ENCODE data around the gene BNIP2. TPM values are rescaled to one million over a fixed set of nuclear protein-coding genes. Genes with fewer than 3 reads are reported as not detected.

Gene BNIP2
- total RNA-seq, 4 donors from 2014 or later = 84.3 to 147 (median 123) TPM

- TF ChIP-seq POLR2A (IDR thresholded peaks at IDR 0.05) = no peak
- no peak for TF ChIP-seq CTCF (IDR thresholded peaks at IDR 0.05)
- WGBS, 2 donors = 2% methylated on average over 1 of the region's 1 CpG
- intact Hi-C loops (cut with DNase I; ENCODE audit: low total_unique reads) = no loop called here
- H3K4me3 ChIP-seq (ENCODE audit: low read depth, poor library complexity, severe bottlenecking) = no peak overlapping the region
- no peak for DNase-seq (ENCODE audit: low spot score in 2 of 2)
Observed at GRCh38 chr15:59685737-59686297, 3.3 kb downstream of the BNIP2 start.

- intact Hi-C loops (cut with DNase I; ENCODE audit: low total_unique reads) = no loop called here
- 88 to 99% methylated on average over 4 of the region's 5 CpGs for WGBS, 2 donors
- no peak overlapping the region for H3K4me3 ChIP-seq (ENCODE audit: low read depth, poor library complexity, severe bottlenecking)
- no peak for TF ChIP-seq CTCF (IDR thresholded peaks at IDR 0.05)
- no peak for TF ChIP-seq POLR2A (IDR thresholded peaks at IDR 0.05)
- DNase-seq (ENCODE audit: low spot score in 2 of 2) = no peak
Observed at GRCh38 chr15:59680870-59681269, 8.2 kb downstream of the BNIP2 start.

GRCh38 chr15:59680346-59680745, 8.8 kb downstream of the BNIP2 start:
- WGBS, 2 donors = 91 to 95% methylated on average over 6 of the region's 6 CpGs
- no peak for DNase-seq (ENCODE audit: low spot score in 2 of 2)
- no peak overlapping the region for H3K4me3 ChIP-seq (ENCODE audit: low read depth, poor library complexity, severe bottlenecking)
- TF ChIP-seq CTCF (IDR thresholded peaks at IDR 0.05) = no peak
- no peak for TF ChIP-seq POLR2A (IDR thresholded peaks at IDR 0.05)
- intact Hi-C loops (cut with DNase I; ENCODE audit: low total_unique reads) = no loop called here

- no peak overlapping the region for H3K4me3 ChIP-seq (ENCODE audit: low read depth, poor library complexity, severe bottlenecking)
- WGBS, 2 donors = 64 to 67% methylated on average over 1 of the region's 1 CpG
- DNase-seq (ENCODE audit: low spot score in 2 of 2) = no peak
- TF ChIP-seq CTCF (IDR thresholded peaks at IDR 0.05) = no peak
- TF ChIP-seq POLR2A (IDR thresholded peaks at IDR 0.05) = no peak
- intact Hi-C loops (cut with DNase I; ENCODE audit: low total_unique reads) = no loop called here
Observed at GRCh38 chr15:59678620-59679019, 10.5 kb downstream of the BNIP2 start.

GRCh38 chr15:59678172-59678571, 10.9 kb downstream of the BNIP2 start:
- DNase-seq (ENCODE audit: low spot score in 2 of 2) = no peak
- WGBS, 2 donors = 67 to 74% methylated on average over 1 of the region's 1 CpG
- TF ChIP-seq CTCF (IDR thresholded peaks at IDR 0.05) (no peak), POLR2A (IDR thresholded peaks at IDR 0.05) (no peak)
- H3K4me3 ChIP-seq (ENCODE audit: low read depth, poor library complexity, severe bottlenecking) = no peak overlapping the region
- intact Hi-C loops (cut with DNase I; ENCODE audit: low total_unique reads) = no loop called here

- H3K4me3 ChIP-seq (ENCODE audit: low read depth, poor library complexity, severe bottlenecking) = no peak overlapping the region
- intact Hi-C loops (cut with DNase I; ENCODE audit: low total_unique reads) = no loop called here
- no peak for TF ChIP-seq POLR2A (IDR thresholded peaks at IDR 0.05)
- no peak for TF ChIP-seq CTCF (IDR thresholded peaks at IDR 0.05)
- WGBS, 2 donors = 96 to 98% methylated on average over 23 of the region's 23 CpGs
- no peak for DNase-seq (ENCODE audit: low spot score in 2 of 2)
Observed at GRCh38 chr15:59676565-59676964, 12.6 kb downstream of the BNIP2 start.
